VCaP (cell line): Measurements from ENCODE around the gene TES.

Experiments
- H3K27ac ChIP-seq: fragments of 450-650 bp; 2 replicates; pipeline ENCODE4 v1.5.1; 2017
- CTCF ChIP-seq: fragments of 450-650 bp; conservative IDR thresholded peaks from 2 replicates; pipeline ENCODE4 v1.5.1; 2017; ENCODE audit warnings: mild to moderate bottlenecking, moderate library complexity

The TES gene

GRCh38 chr7:116261904-116262303 lies 51.6 kb downstream of the TES start:
- TF ChIP-seq CTCF, result no peak
- no peak overlapping the region for H3K27ac ChIP-seq

GRCh38 chr7:116265881-116266280 lies 55.5 kb downstream of the TES start:
- H3K27ac ChIP-seq, result no peak overlapping the region
- TF ChIP-seq CTCF, result no peak

GRCh38 chr7:116269466-116269865 lies 59.1 kb downstream of the TES start:
- no peak overlapping the region for H3K27ac ChIP-seq
- no peak for TF ChIP-seq CTCF

- H3K27ac ChIP-seq, result no peak overlapping the region
- no peak for TF ChIP-seq CTCF
Measured at GRCh38 chr7:116271161-116271913, 61.0 kb downstream of the TES start.

GRCh38 chr7:116271963-116272886 lies 61.9 kb downstream of the TES start:
- H3K27ac ChIP-seq, result no peak overlapping the region

GRCh38 chr7:116273283-116273917 lies 63.1 kb downstream of the TES start:
- TF ChIP-seq CTCF, result no peak
- no peak overlapping the region for H3K27ac ChIP-seq

More at GRCh38 chr7:116271963-116272886, 61.9 kb downstream of the TES start:
- no peak for TF ChIP-seq CTCF

GRCh38 chr7:116273918-116274301 lies 63.6 kb downstream of the TES start:
- TF ChIP-seq CTCF, result no peak
- H3K27ac ChIP-seq, result no peak overlapping the region
